GM21619 (cell line): Measurements from ENCODE around the gene HOXD10.

Experiments used
- ATAC-seq: cut with Tn5 transposase; IDR thresholded peaks from one replicate; pipeline ENCODE4 v1.9.1; 2021; ENCODE audit not compliant: unreplicated experiment

HOXD10 gene

GRCh38 chr2:176132205-176133171, 15.9 kb downstream of the HOXD10 start:
- no peak for ATAC-seq

- no peak for ATAC-seq
These were observed 16.8 kb downstream of the HOXD10 start for GRCh38 chr2:176133389-176133788.

- ATAC-seq, result no peak
These were observed 17.5 kb downstream of the HOXD10 start for GRCh38 chr2:176134035-176134434.

GRCh38 chr2:176135035-176135440, 18.5 kb downstream of the HOXD10 start:
- no peak for ATAC-seq

- no peak for ATAC-seq
These were observed 20.0 kb downstream of the HOXD10 start for GRCh38 chr2:176136374-176137251.

GRCh38 chr2:176137252-176137580, 20.6 kb downstream of the HOXD10 start:
- ATAC-seq, result no peak

- ATAC-seq, result no peak
These were observed 21.3 kb downstream of the HOXD10 start for GRCh38 chr2:176137906-176138305.

- no peak for ATAC-seq
These were observed 21.9 kb downstream of the HOXD10 start for GRCh38 chr2:176138526-176138922.

GRCh38 chr2:176138923-176139660, 22.5 kb downstream of the HOXD10 start:
- ATAC-seq, result no peak

GRCh38 chr2:176139661-176140512, 23.3 kb downstream of the HOXD10 start:
- ATAC-seq, result no peak

- peak; percentile 93 for ATAC-seq
These were observed 24.1 kb downstream of the HOXD10 start for GRCh38 chr2:176140513-176141317.

GRCh38 chr2:176142281-176142680, 25.7 kb downstream of the HOXD10 start:
- ATAC-seq, result no peak

- no peak for ATAC-seq
These were observed 28.7 kb downstream of the HOXD10 start for GRCh38 chr2:176145085-176145969.

- ATAC-seq, result no peak
These were observed 29.5 kb downstream of the HOXD10 start for GRCh38 chr2:176146101-176146500.

GRCh38 chr2:176146645-176147044, 30.1 kb downstream of the HOXD10 start:
- no peak for ATAC-seq

- no peak for ATAC-seq
These were observed 30.7 kb downstream of the HOXD10 start for GRCh38 chr2:176147210-176147799.

- ATAC-seq, result no peak
These were observed 31.4 kb downstream of the HOXD10 start for GRCh38 chr2:176147800-176148496.
